ENCODE results near the gene INO80B. TPM values are rescaled to one million over a fixed set of nuclear protein-coding genes. Genes with fewer than 3 reads are reported as not detected.

INO80B gene
- total RNA-seq, 1 experiment from 2014 or later, result 24.0 TPM

DNA sequence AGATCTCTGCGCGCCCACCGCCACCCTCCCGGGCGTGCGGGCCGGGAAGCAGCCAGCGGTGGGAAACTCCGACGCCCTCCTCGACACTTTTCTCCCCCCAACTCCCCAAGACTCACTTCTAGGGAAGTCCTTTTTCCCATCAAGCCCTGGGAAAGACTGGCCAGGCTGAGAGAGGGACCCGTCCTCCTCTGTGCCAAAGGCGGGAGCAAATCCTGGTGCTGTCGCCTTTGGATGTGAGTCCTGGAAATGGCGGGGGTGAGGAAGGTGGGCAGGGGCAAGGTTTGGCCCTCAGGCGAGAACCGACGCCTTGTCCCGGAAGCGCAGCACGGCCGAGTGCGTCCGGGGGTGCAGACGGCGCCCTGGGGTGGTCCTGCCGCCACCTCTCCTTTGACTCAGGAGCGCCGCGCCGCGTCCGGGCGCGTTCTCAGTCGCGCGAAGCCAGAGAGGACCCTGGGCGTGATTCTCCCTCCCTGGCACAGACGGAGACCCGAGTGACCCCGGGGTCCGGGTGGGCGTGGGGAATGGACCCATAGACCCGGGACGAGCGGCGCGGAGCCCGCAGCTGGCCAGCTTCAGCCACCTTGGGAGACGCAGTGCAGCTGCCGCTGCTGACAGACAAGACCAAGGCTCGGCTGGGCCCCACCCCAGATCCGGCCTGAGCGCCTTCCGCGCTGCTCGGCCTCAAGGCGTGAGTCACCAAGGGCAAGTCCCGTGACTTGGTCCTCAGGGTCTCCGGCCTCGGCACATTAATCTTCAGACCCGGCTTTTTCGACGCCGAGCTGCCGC is 48.0 kb downstream of the INO80B start:
- Histone ChIP-seq H3K4me3 (replicated peaks in 1 of 2; ENCODE audit: low read depth in 1 of 2, low read length in 2 of 2) (peak overlapping the region; percentile 83 to 89), H3K27ac (ENCODE audit: low read depth, low read length) (peak overlapping the region; percentile 91), H4K20me1 (ENCODE audit: insufficient read depth) (no peaks in the 10 kb centered on the region), H2AFZ (ENCODE audit: low read depth, low read length, poor library complexity, severe bottlenecking) (peak overlapping the region; percentile 40), H3K27me3 (ENCODE audit: insufficient read depth, low read length) (no peaks in the 10 kb centered on the region), H3K9me2 (ENCODE audit: insufficient read depth) (no peaks in the 10 kb centered on the region), H3K79me2 (ENCODE audit: insufficient read depth, low read length) (peaks cover 22% of the 10 kb centered on the region), H3K4me1 (ENCODE audit: control insufficient read depth in 1 of 2, insufficient read depth in 2 of 2, low read length in 2 of 2) (peaks cover 24 to 54% of the 10 kb centered on the region in 2 experiments), H3K36me3 (ENCODE audit: control insufficient read depth in 1 of 2, insufficient read depth in 2 of 2, low read length in 2 of 2) (peaks cover 3 to 16% of the 10 kb centered on the region in 2 experiments; a peak in 2 of 4 replicates), H3K4me2 (ENCODE audit: low read length) (peak overlapping the region; percentile 95), H3K9ac (ENCODE audit: low read length) (peak overlapping the region; percentile 85), H3K9me3 (ENCODE audit: control insufficient read depth in 1 of 2, insufficient read depth in 1 of 2, low read depth in 1 of 2, low read length in 2 of 2) (no peaks in the 10 kb centered on the region)
- POLR2A ChIA-PET, result interaction anchor here (0.9 kb wide), 1 partner anchor 60 kb away, joined by 3 read pairs; no protein-coding TSS in a partner anchor
- RAD21 ChIA-PET (ENCODE audit: low non-redundant PET in 1 of 2, low total read pairs in 2 of 2, uncharacterized antibody in 2 of 2, unreplicated experiment in 2 of 2), result no interaction called here
- ATAC-seq, result peak; percentile 63
- DNase-seq (ENCODE audit: low read depth, low spot score), result peak; percentile 57
- no TSS peak for BruUV-seq (replicated peaks)
- intact Hi-C loops (cut with micrococcal nuclease), result loop anchor here (2.0 kb wide), 1 partner anchor 20 kb away; the partner anchor contains the start of genes CCDC142 and TTC31
- CTCF ChIA-PET, result interaction anchor here (1.8 kb wide), 1 partner anchor 20 kb away, joined by 9 read pairs; the partner anchor contains the start of genes CCDC142 and TTC31
- TF ChIP-seq ELF1 (IDR thresholded peaks at IDR 0.05; ENCODE audit: borderline replicate concordance, low read depth) (no peak), EZH2 (IDR thresholded peaks at IDR 0.05) (no peak), FOSL1 (IDR thresholded peaks at IDR 0.05; ENCODE audit: low read depth) (no peak), POLR2AphosphoS5 (IDR thresholded peaks at IDR 0.05; ENCODE audit: low read depth, low read length) (peak; percentile 86), YY1 (IDR thresholded peaks at IDR 0.05; ENCODE audit: extremely low read depth, insufficient replicate concordance, low read depth, low read length) (no peak), ZFX (IDR thresholded peaks at IDR 0.05) (peak; percentile 62; the same call in 1 of the 2 replicates), ZNF274 (IDR thresholded peaks at IDR 0.05; ENCODE audit: low read depth, low read length) (no peak), SIN3A (IDR thresholded peaks at IDR 0.05; ENCODE audit: low read depth) (no peak), RAD21 (IDR thresholded peaks at IDR 0.05; ENCODE audit: low read depth) (no peak), CBX3 (IDR thresholded peaks at IDR 0.05; ENCODE audit: low read depth) (no peak), CEBPB (IDR thresholded peaks at IDR 0.05; ENCODE audit: low read depth) (no peak), SP1 (IDR thresholded peaks at IDR 0.05; ENCODE audit: low read depth) (no peak), EGR1 (IDR thresholded peaks at IDR 0.05; ENCODE audit: low read depth) (no peak), POLR2A (IDR thresholded peaks at IDR 0.05; ENCODE audit: borderline replicate concordance, extremely low read depth, insufficient read depth, insufficient read length) (peak; percentile 75), JUND (IDR thresholded peaks at IDR 0.05) (no peak), TCF7L2 (IDR thresholded peaks at IDR 0.05; ENCODE audit: borderline replicate concordance, extremely low read depth, insufficient read depth, insufficient read length) (peak; percentile 49), EZH2phosphoT487 (IDR thresholded peaks at IDR 0.05; ENCODE audit: borderline replicate concordance) (no peak)
- TF ChIP-seq, protein P1, sequence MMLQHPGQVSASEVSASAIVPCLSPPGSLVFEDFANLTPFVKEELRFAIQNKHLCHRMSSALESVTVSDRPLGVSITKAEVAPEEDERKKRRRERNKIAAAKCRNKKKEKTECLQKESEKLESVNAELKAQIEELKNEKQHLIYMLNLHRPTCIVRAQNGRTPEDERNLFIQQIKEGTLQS (IDR thresholded peaks at IDR 0.05), result no peak
- TF ChIP-seq, protein P2, sequence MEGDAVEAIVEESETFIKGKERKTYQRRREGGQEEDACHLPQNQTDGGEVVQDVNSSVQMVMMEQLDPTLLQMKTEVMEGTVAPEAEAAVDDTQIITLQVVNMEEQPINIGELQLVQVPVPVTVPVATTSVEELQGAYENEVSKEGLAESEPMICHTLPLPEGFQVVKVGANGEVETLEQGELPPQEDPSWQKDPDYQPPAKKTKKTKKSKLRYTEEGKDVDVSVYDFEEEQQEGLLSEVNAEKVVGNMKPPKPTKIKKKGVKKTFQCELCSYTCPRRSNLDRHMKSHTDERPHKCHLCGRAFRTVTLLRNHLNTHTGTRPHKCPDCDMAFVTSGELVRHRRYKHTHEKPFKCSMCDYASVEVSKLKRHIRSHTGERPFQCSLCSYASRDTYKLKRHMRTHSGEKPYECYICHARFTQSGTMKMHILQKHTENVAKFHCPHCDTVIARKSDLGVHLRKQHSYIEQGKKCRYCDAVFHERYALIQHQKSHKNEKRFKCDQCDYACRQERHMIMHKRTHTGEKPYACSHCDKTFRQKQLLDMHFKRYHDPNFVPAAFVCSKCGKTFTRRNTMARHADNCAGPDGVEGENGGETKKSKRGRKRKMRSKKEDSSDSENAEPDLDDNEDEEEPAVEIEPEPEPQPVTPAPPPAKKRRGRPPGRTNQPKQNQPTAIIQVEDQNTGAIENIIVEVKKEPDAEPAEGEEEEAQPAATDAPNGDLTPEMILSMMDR (IDR thresholded peaks at IDR 0.05 in 2 of 3, conservative IDR thresholded peaks at IDR 0.05 in 1 of 3; ENCODE audit: borderline replicate concordance in 1 of 3, insufficient read depth in 1 of 3, low read depth in 2 of 3, low read length in 2 of 3), result peak in 2 of 3 experiments; percentile 17 to 44; a peak in 2 of 6 replicates
- TF ChIP-seq, protein P3, sequence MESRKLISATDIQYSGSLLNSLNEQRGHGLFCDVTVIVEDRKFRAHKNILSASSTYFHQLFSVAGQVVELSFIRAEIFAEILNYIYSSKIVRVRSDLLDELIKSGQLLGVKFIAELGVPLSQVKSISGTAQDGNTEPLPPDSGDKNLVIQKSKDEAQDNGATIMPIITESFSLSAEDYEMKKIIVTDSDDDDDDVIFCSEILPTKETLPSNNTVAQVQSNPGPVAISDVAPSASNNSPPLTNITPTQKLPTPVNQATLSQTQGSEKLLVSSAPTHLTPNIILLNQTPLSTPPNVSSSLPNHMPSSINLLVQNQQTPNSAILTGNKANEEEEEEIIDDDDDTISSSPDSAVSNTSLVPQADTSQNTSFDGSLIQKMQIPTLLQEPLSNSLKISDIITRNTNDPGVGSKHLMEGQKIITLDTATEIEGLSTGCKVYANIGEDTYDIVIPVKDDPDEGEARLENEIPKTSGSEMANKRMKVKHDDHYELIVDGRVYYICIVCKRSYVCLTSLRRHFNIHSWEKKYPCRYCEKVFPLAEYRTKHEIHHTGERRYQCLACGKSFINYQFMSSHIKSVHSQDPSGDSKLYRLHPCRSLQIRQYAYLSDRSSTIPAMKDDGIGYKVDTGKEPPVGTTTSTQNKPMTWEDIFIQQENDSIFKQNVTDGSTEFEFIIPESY (IDR thresholded peaks at IDR 0.05; ENCODE audit: extremely low read depth, insufficient replicate concordance, low read length), result no peak
- TF ChIP-seq, protein P4, sequence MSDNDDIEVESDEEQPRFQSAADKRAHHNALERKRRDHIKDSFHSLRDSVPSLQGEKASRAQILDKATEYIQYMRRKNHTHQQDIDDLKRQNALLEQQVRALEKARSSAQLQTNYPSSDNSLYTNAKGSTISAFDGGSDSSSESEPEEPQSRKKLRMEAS (IDR thresholded peaks at IDR 0.05), result no peak

All from HCT116 (cell line).